Stomach (tissue), 4 donors: ENCODE measurements around the gene MYL7.

ENCODE experiments used
- EP300 ChIP-seq: sonication (generic); formaldehyde crosslinking; IDR thresholded peaks from one replicate; pipeline ENCODE4 v1.6.1; 2017; ENCODE audit warnings: antibody characterized with exemption
- POLR2AphosphoS5 ChIP-seq, 3 donors: sonication (generic); formaldehyde crosslinking; IDR thresholded peaks; one replicate each; pipeline ENCODE4 v1.6.1; 2016; ENCODE audit warnings: antibody characterized with exemption in 3 of 3
- TF ChIP-seq, protein P1 (sequence below), 7 experiments: fragments of 450-650 bp in 4 of 7; fragments of 200-600 bp in 3 of 7; sonication (generic) in 3 of 7; IDR thresholded peaks; one replicate each; pipeline ENCODE4 v1.5.1; 2016 to 2019; ENCODE audit warnings: antibody characterized with exemption in 7 of 7, control low read depth in 2 of 7, mild to moderate bottlenecking in 1 of 7

DNA sequence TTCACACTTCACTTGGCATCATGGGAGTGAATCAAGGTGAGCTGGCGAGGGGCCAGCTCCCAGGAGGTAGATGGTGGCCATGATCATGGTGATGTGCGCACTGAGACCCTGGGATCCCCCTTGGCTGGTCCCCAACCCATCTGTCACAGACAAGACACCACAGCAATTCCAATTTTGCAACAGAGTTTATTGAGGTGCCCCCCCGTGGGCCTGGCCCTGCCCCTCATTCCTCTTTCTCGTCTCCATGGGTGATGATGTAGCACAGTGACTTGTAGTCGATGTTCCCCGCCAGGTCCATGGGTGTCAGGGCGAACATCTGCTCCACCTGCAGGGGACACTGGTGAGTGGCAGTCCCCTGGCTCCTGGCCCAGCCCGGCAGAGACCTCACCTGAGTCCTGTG lies 2.4 kb downstream of the MYL7 start:
- TF ChIP-seq, protein P1, sequence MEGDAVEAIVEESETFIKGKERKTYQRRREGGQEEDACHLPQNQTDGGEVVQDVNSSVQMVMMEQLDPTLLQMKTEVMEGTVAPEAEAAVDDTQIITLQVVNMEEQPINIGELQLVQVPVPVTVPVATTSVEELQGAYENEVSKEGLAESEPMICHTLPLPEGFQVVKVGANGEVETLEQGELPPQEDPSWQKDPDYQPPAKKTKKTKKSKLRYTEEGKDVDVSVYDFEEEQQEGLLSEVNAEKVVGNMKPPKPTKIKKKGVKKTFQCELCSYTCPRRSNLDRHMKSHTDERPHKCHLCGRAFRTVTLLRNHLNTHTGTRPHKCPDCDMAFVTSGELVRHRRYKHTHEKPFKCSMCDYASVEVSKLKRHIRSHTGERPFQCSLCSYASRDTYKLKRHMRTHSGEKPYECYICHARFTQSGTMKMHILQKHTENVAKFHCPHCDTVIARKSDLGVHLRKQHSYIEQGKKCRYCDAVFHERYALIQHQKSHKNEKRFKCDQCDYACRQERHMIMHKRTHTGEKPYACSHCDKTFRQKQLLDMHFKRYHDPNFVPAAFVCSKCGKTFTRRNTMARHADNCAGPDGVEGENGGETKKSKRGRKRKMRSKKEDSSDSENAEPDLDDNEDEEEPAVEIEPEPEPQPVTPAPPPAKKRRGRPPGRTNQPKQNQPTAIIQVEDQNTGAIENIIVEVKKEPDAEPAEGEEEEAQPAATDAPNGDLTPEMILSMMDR (IDR thresholded peaks at IDR 0.05) = no peak
- no peak for TF ChIP-seq EP300
- no peak for TF ChIP-seq POLR2AphosphoS5 (IDR thresholded peaks at IDR 0.05)
